ENCODE results near the gene TMEM178B. TPM values are rescaled to one million over a fixed set of nuclear protein-coding genes. Genes with fewer than 3 reads are reported as not detected.

The TMEM178B gene
- total and polyA plus RNA-seq, 2 of the 4 experiments (the other 2 are of a cell fraction) = under 0.01 to 0.05 TPM

DNA sequence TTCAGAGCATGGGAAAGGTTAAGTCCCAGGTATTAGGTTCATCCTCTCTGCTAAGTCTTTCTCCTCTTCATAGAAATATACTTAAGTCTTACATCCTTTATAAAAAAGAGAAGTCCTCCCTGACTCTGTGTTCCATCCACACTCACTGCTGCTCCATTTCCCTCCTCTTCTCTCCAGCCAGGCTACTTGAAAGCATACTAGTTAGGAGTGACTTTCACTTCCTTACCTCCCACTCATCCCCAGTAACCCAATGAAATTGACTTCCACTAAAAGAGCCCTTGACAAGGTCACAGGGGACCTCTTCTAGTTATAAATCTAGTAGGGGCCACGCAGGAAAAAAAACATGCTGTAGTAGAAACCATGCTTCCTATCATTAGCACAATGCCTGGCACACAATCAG, 344.2 kb downstream of the TMEM178B start:
- H3K18ac ChIP-seq (ENCODE audit: low read depth, low read length) = no peak overlapping the region
- no TSS peak for BruUV-seq (replicated peaks)
- H3K23ac ChIP-seq (ENCODE audit: low read depth, low read length) = no peak overlapping the region
- H3K27me3 ChIP-seq (ENCODE audit: control insufficient read depth, insufficient read depth, low read length) = no peaks in the 10 kb centered on the region
- no peak for DNase-seq
- H4K8ac ChIP-seq (ENCODE audit: low read depth in 2 of 2, low read length in 2 of 2) = no peak overlapping the region
- no peak overlapping the region for H3K4me3 ChIP-seq (ENCODE audit: insufficient read depth, low read depth, low read length)
- H2AFZ ChIP-seq (replicated peaks; ENCODE audit: low read length, poor library complexity) = no peak overlapping the region
- no peak for ATAC-seq (ENCODE audit: low read depth)
- WGBS, 2 experiments (ENCODE audit: extremely low coverage in 2 of 2, insufficient read length in 1 of 2) = no CpG with 5 or more reads among the region's 1 CpG
- in situ Hi-C loops (cut with MboI; ENCODE audit: low sequenced_read_pairs) (no loop called here), dilution Hi-C loops (cut with HindIII; ENCODE audit: low sequenced_read_pairs, unreplicated experiment) (no loop called here), intact Hi-C loops (cut with micrococcal nuclease) (no loop called here)
- no peak overlapping the region for H2BK15ac ChIP-seq (ENCODE audit: low read depth, low read length)
- POLR2A ChIA-PET (ENCODE audit: unreplicated experiment) = no interaction called here
- H3K56ac ChIP-seq (ENCODE audit: extremely low read depth, insufficient read depth, low read length) = no peak overlapping the region
- H4K5ac ChIP-seq (ENCODE audit: low read depth, low read length) = no peak overlapping the region
- TF ChIP-seq, protein P1, sequence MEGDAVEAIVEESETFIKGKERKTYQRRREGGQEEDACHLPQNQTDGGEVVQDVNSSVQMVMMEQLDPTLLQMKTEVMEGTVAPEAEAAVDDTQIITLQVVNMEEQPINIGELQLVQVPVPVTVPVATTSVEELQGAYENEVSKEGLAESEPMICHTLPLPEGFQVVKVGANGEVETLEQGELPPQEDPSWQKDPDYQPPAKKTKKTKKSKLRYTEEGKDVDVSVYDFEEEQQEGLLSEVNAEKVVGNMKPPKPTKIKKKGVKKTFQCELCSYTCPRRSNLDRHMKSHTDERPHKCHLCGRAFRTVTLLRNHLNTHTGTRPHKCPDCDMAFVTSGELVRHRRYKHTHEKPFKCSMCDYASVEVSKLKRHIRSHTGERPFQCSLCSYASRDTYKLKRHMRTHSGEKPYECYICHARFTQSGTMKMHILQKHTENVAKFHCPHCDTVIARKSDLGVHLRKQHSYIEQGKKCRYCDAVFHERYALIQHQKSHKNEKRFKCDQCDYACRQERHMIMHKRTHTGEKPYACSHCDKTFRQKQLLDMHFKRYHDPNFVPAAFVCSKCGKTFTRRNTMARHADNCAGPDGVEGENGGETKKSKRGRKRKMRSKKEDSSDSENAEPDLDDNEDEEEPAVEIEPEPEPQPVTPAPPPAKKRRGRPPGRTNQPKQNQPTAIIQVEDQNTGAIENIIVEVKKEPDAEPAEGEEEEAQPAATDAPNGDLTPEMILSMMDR (conservative IDR thresholded peaks at IDR 0.05; ENCODE audit: low read depth, low read length) = no peak
- TF ChIP-seq, protein P2, sequence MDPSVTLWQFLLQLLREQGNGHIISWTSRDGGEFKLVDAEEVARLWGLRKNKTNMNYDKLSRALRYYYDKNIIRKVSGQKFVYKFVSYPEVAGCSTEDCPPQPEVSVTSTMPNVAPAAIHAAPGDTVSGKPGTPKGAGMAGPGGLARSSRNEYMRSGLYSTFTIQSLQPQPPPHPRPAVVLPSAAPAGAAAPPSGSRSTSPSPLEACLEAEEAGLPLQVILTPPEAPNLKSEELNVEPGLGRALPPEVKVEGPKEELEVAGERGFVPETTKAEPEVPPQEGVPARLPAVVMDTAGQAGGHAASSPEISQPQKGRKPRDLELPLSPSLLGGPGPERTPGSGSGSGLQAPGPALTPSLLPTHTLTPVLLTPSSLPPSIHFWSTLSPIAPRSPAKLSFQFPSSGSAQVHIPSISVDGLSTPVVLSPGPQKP (IDR thresholded peaks at IDR 0.05; ENCODE audit: borderline replicate concordance, low read depth, low read length) = no peak
- TF ChIP-seq NFE2L2 (IDR thresholded peaks at IDR 0.05; ENCODE audit: low read depth, low read length) (no peak), SMC3 (IDR thresholded peaks at IDR 0.05; ENCODE audit: low read depth, low read length) (no peak)
- H3K14ac ChIP-seq (replicated peaks; ENCODE audit: low read depth, low read length) = no peak overlapping the region
- no peak overlapping the region for H2AK9ac ChIP-seq (replicated peaks; ENCODE audit: low read depth, low read length, poor library complexity)
- H2BK120ac ChIP-seq (ENCODE audit: low read depth, low read length) = no peak overlapping the region
- CTCF ChIA-PET = no interaction called here
- no peak overlapping the region for H3K9ac ChIP-seq (ENCODE audit: low read depth, low read length)
- no peaks in the 10 kb centered on the region for H3K79me1 ChIP-seq (ENCODE audit: low read depth in 1 of 2, low read length in 2 of 2)
- H3K4ac ChIP-seq (ENCODE audit: low read depth, low read length) = no peak overlapping the region
- H4K91ac ChIP-seq (ENCODE audit: insufficient read depth, low read depth, low read length) = no peak overlapping the region
- peaks cover 2% of the 10 kb centered on the region; the same call in 1 of the 2 replicates for H3K9me3 ChIP-seq (ENCODE audit: control insufficient read depth, insufficient read depth, low read length)
- H3K27ac ChIP-seq (ENCODE audit: insufficient read depth, low read length) = no peak overlapping the region
- H2AK5ac ChIP-seq (ENCODE audit: low read depth, low read length) = no peak overlapping the region
- H3K4me2 ChIP-seq (ENCODE audit: low read depth, low read length) = no peak overlapping the region
- H3K4me1 ChIP-seq (ENCODE audit: control insufficient read depth, insufficient read depth, low read length) = no peaks in the 10 kb centered on the region
- H2BK5ac ChIP-seq (ENCODE audit: low read depth, low read length, poor library complexity, severe bottlenecking) = no peak overlapping the region
- no peaks in the 10 kb centered on the region for H4K20me1 ChIP-seq (ENCODE audit: insufficient read depth, low read length)
- H2BK20ac ChIP-seq (ENCODE audit: low read depth, low read length) = no peak overlapping the region
- no peaks in the 10 kb centered on the region for H3K9me1 ChIP-seq (ENCODE audit: insufficient read depth, low read length)
- H3K36me3 ChIP-seq (ENCODE audit: control insufficient read depth, insufficient read depth, low read length) = no peaks in the 10 kb centered on the region

All from IMR-90 (cell line).